GM12801 (cell line): ENCODE measurements around the gene EIF4B.

ENCODE experiments used
- TF ChIP-seq, protein P1 (sequence below): IDR thresholded peaks from one replicate; pipeline ENCODE4 v1.5.1; 2011; ENCODE audit warnings: control low read depth; ENCODE audit not compliant: insufficient read length; ENCODE audit errors: extremely low read depth

The EIF4B gene

DNA sequence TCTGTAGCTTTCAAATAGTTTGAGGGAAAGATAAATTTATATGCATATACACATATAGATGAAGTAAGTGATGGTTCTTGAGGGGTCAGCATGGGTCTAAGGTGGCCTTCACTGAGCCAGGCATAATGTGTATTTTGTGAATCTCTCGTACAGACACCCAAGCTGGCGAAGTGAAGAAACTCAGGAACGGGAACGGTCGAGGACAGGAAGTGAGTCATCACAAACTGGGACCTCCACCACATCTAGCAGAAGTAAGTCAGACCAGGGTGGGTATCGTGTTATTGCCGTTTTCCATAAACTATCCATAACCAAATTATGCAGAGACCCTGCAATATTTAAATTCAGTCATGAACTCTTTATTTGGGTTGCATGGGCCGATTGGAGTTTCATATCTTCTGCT, 28.2 kb downstream of the EIF4B start:
- TF ChIP-seq, protein P1, sequence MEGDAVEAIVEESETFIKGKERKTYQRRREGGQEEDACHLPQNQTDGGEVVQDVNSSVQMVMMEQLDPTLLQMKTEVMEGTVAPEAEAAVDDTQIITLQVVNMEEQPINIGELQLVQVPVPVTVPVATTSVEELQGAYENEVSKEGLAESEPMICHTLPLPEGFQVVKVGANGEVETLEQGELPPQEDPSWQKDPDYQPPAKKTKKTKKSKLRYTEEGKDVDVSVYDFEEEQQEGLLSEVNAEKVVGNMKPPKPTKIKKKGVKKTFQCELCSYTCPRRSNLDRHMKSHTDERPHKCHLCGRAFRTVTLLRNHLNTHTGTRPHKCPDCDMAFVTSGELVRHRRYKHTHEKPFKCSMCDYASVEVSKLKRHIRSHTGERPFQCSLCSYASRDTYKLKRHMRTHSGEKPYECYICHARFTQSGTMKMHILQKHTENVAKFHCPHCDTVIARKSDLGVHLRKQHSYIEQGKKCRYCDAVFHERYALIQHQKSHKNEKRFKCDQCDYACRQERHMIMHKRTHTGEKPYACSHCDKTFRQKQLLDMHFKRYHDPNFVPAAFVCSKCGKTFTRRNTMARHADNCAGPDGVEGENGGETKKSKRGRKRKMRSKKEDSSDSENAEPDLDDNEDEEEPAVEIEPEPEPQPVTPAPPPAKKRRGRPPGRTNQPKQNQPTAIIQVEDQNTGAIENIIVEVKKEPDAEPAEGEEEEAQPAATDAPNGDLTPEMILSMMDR = no peak

DNA sequence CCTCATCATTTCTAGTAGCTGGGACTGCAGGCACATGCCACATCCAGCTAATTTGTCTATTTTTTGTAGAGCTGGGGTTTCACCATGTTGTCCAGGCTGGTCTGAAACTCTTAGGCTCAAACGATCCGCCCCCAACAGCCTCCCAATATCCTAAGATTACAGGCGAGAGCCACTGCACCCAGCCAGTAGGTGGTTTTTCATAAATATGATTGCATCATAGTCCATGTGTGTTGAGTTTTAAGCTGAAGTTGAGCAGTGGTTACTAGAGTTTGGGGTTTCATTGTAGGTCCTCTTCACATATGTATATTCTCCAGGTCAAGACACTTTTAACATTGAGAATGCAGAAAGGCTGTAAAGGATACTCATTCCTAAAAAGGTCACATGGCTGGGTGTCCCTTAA, 30.5 kb downstream of the EIF4B start:
- TF ChIP-seq, protein P1 = no peak

GRCh38 chr12:53039851-53040250, 33.6 kb downstream of the EIF4B start:
- TF ChIP-seq, protein P1 = no peak

- TF ChIP-seq, protein P1 = no peak
Observed at GRCh38 chr12:53042607-53043454, 36.6 kb downstream of the EIF4B start.

- TF ChIP-seq, protein P1 = no peak
Observed at GRCh38 chr12:53044052-53044581, 37.9 kb downstream of the EIF4B start.

DNA sequence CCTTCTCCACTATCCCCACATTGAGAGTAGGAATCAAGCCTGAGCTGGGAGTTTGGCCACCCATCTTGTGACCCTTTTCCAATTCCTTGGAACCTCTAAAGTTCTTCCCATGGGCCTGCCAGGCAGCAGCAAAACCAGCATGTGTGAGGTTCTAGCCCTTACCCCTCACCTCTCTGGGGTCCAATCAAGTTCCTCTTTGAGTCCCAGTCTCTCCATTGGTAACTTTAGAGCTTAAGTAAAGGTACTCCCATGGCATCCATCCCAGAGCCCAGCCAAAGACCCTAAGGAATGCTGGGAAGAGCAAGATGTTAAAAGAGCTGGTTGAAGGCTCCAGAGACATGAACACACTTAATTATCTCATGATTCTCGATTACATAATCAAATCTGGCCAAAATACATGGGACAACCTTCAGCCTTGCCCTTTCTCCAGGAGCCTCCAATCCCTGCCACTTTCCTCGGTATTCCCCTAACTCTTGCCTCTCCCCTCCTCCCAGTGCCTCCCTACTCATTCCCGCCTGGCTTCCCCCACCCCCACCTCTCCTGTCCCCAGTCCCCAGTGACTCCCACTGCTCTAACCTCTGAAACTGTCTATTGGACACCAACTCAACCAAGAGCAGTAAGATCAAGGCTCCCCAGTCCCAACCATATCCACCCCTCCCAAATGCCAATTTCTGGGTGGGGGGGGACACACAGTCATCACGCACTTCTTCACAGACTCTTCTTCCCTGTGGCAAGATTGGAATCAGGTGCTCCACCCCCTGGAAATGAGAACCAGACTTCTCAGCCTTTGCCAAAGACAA, 38.8 kb downstream of the EIF4B start:
- TF ChIP-seq, protein P1 = no peak

DNA sequence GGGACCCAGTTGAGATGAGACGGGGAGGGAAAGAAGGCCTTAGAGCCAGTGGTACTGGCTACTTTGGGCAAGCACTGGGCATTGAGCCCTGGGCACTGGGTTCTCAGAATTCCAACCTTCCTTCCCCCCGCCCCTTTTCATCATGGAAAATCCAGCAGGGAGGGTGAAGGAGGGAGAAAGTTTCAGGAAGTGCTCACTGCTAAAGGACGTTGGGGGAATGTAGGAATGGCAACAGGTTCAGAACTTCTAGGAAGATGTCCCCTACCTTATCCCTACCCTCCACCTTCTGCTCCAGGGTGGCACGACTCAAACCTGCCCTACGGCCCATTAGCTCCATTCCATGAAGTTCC, 39.4 kb downstream of the EIF4B start:
- TF ChIP-seq, protein P1 = no peak
